Left ventricle myocardium inferior (tissue), 1 donor: Measurements from ENCODE around the gene CHRM5. TPM values are rescaled to one million over a fixed set of nuclear protein-coding genes. Genes with fewer than 3 reads are reported as not detected.

ENCODE experiments used
- DNase-seq: peaks from one replicate; pipeline ENCODE4 v3.0.0-alpha.2; 2020
- H3K27ac ChIP-seq: fragments of 200-600 bp; replicated peaks from 2 replicates; pipeline ENCODE4 v1.8.0; 2021
- H3K27me3 ChIP-seq: fragments of 200-600 bp; 2 replicates; pipeline ENCODE4 v1.8.0; 2021; ENCODE audit warnings: low read depth
- H3K36me3 ChIP-seq: fragments of 200-600 bp; 2 replicates; pipeline ENCODE4 v1.8.0; 2021
- H3K4me1 ChIP-seq: fragments of 200-600 bp; 2 replicates; pipeline ENCODE4 v1.8.0; 2021
- H3K4me3 ChIP-seq: fragments of 200-600 bp; 2 replicates; pipeline ENCODE4 v1.8.0; 2021; ENCODE audit warnings: mild to moderate bottlenecking, moderate library complexity
- H3K9me3 ChIP-seq: fragments of 200-600 bp; replicated peaks from 2 replicates; pipeline ENCODE4 v1.8.0; 2021
- CTCF ChIP-seq: fragments of 200-600 bp; IDR thresholded peaks from 2 replicates; pipeline ENCODE4 v1.8.0; 2021; ENCODE audit warnings: antibody characterized with exemption, mild to moderate bottlenecking, borderline replicate concordance
- intact Hi-C: fragments of 100-400 bp; cut with micrococcal nuclease; formaldehyde crosslinking; loops from one replicate; pipeline ENCODE4 v1.11.0; 2022
- total RNA-seq: library from RNA; stranded (reverse); fragmentation: NEBNext Ultra II Directional; extraction: Animal tissue kit (Norgen Biotek cat#: 25700); gene quantifications from one replicate; pipeline ENCODE4 v1.2.1, GENCODE V29; 2021
- donor health status: DM: no; HTN: yes; CAD: no; lungs with severe emphysema.

CHRM5 gene
- total RNA-seq, 1 donor from 2014 or later, result not detected

DNA sequence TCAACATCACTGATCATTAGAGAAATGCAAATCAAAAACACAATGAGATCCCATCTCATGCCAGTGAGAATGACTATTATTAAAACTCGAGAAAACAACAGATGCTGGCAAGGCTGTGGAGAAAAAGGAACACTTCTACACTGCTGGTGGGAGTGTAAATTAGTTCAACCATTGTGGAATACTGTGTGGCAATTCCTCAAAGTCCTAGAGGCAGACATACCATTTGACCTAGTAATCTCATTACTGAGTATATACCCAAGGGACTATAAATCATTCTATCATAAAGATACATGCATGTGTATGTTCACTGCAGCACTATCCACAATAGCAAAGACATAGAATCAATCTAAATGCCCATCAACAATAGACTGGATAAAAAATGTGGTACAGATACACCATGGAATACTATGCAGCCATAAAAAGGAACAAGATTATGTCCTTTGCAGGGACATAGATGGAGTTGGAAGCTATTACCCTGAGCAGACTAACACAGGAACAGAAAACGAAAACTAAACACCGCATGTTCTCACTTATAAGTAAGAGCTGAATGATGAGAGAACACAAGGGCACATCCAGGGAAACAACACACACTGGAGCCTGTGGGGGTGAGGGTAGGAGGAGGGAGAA is 85.9 kb downstream of the CHRM5 start:
- no peaks in the 10 kb centered on the region for H3K36me3 ChIP-seq
- no peaks in the 10 kb centered on the region for H3K4me1 ChIP-seq
- H3K27me3 ChIP-seq, result no peaks in the 10 kb centered on the region
- H3K27ac ChIP-seq, result no peak overlapping the region
- H3K4me3 ChIP-seq, result no peak overlapping the region
- no peak for DNase-seq
- no peak for TF ChIP-seq CTCF
- peaks cover 28% of the 10 kb centered on the region for H3K9me3 ChIP-seq
- intact Hi-C loops, result no loop called here

- no peak for TF ChIP-seq CTCF
- intact Hi-C loops, result no loop called here
- Histone ChIP-seq H3K9me3 (peaks cover 10% of the 10 kb centered on the region), H3K4me1 (no peaks in the 10 kb centered on the region), H3K36me3 (no peaks in the 10 kb centered on the region), H3K27me3 (no peaks in the 10 kb centered on the region), H3K27ac (no peak overlapping the region), H3K4me3 (no peak overlapping the region)
- no peak for DNase-seq
Observed at GRCh38 chr15:34055868-34056595, 87.7 kb downstream of the CHRM5 start.

DNA sequence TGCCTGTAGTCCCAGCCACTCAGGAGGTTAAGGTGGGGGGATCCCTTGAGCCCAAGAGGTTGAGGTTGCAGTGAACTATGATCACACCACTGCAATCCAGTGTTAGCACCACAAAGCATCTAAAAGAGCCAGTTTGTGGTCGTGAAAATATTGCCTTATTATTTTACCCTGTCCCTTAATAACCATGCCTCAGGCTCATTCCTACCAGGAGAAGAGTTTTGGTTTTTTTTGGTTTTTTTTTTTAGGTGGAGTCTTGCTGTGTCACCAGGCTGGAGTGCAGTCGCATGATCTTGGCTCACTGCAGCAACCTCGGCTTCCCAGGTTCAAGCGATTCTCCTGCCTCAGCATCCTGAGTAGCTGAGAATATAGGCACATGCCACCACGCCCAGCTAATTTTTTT is 88.6 kb downstream of the CHRM5 start:
- Histone ChIP-seq H3K4me1 (no peaks in the 10 kb centered on the region), H3K36me3 (no peaks in the 10 kb centered on the region), H3K27me3 (no peaks in the 10 kb centered on the region), H3K9me3 (peaks cover 1% of the 10 kb centered on the region), H3K4me3 (no peak overlapping the region), H3K27ac (no peak overlapping the region)
- no peak for TF ChIP-seq CTCF
- no peak for DNase-seq
- intact Hi-C loops, result no loop called here

DNA sequence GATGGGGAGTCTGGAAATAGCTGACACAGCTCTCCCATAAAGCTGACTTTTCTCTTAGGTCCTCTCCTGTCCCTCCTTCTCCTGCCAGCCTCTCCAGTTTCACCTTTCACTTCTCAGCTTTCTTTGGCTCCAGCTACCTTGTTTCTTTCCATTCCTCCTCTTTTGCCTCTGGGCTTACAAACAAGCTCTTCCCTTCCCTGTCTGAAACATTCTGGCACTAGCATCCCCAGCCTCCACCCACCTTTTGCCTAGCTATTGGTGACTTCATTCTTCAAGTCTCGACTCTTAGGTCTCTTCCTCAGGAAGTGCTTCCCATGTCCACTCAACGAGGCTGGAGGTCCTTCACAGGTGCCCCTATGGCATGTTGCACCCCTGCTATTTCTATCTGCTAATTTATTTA is 91.2 kb downstream of the CHRM5 start:
- no peaks in the 10 kb centered on the region for H3K27me3 ChIP-seq
- no peak for DNase-seq
- H3K4me1 ChIP-seq, result no peaks in the 10 kb centered on the region
- no peak overlapping the region for H3K4me3 ChIP-seq
- no peak for TF ChIP-seq CTCF
- H3K27ac ChIP-seq, result no peak overlapping the region
- intact Hi-C loops, result no loop called here
- no peaks in the 10 kb centered on the region for H3K9me3 ChIP-seq
- H3K36me3 ChIP-seq, result no peaks in the 10 kb centered on the region

DNA sequence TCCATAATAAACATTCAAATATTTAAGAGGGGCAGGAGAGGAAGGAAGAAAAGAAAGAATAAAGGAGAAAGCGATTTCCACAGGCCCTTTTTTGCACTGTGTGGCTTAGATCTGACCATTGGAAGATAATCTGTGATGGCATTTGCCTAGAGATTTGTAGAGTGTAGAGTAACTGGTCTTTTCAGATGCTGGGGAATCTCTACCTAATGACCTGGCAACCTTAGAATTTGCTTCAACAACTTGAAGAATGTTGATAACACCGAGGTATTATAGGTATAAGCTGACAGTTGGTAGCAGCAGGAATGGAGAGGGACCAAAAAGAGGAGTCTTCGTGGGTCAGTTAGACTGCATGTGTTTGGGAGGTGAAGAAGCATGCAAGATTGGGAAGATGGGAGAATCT is 91.6 kb downstream of the CHRM5 start:
- DNase-seq, result no peak
- H3K36me3 ChIP-seq, result no peaks in the 10 kb centered on the region
- no peak overlapping the region for H3K4me3 ChIP-seq
- no peaks in the 10 kb centered on the region for H3K4me1 ChIP-seq
- no peaks in the 10 kb centered on the region for H3K27me3 ChIP-seq
- H3K9me3 ChIP-seq, result no peaks in the 10 kb centered on the region
- no peak overlapping the region for H3K27ac ChIP-seq
- no peak for TF ChIP-seq CTCF
- intact Hi-C loops, result loop anchor here (5.0 kb wide), 1 partner anchor 152 kb away; the partner anchor contains the start of gene KATNBL1
